HEK293 (cell line): ENCODE data around the gene TM4SF5.
"Not testable (repeated sequence)": the region's sequence is repeated elsewhere in the genome, so short reads cannot be mapped to it uniquely, and the experiment has no call there.

Experiments
- CTCF ChIA-PET: fragments of 350-600 bp; formaldehyde crosslinking; extraction: SDS; loops from one replicate; lab custom pipeline; 2021; ENCODE audit warnings: antibody characterized with exemption; lab: Yijun Ruan, JAX
- POLR2A ChIA-PET: fragments of 300-600 bp; formaldehyde crosslinking; extraction: SDS; loops from one replicate; lab custom pipeline; 2020; ENCODE audit warnings: antibody characterized with exemption, inconsistent platforms; lab: Yijun Ruan, JAX
- H3K27ac ChIP-seq: fragments of 200-500 bp; sonication (Bioruptor generic); 2 replicates; pipeline ENCODE4 v1.5.1; 2014; ENCODE audit warnings: low read depth, low read length, control low read depth, inconsistent platforms; ENCODE audit errors: extremely low read depth
- H3K36me3 ChIP-seq, 2 experiments: fragments of 200-500 bp in 1 of 2; sonication (Bioruptor generic) in 1 of 2; 1 replicate in 1 of 2; 2 replicates in 1 of 2; pipeline ENCODE4 v1.5.1; 2014 to 2017; ENCODE audit warnings: inconsistent platforms in 2 of 2, low read length in 2 of 2; ENCODE audit not compliant: control insufficient read depth in 2 of 2, insufficient read depth in 1 of 2
- H3K4me1 ChIP-seq: fragments of 200-500 bp; sonication (Bioruptor generic); 2 replicates; pipeline ENCODE4 v1.5.1; 2014; ENCODE audit warnings: mild to moderate bottlenecking, low read length, inconsistent platforms; ENCODE audit not compliant: control insufficient read depth, insufficient read depth
- H3K4me3 ChIP-seq: 2 replicates; pipeline ENCODE4 v1.5.1; 2011; ENCODE audit warnings: low read depth, mild to moderate bottlenecking, control low read depth, low read length, moderate library complexity
- H3K9me3 ChIP-seq: fragments of 200-500 bp; sonication (Bioruptor generic); 2 replicates; pipeline ENCODE4 v1.5.1; 2014; ENCODE audit warnings: low read depth, low read length, inconsistent platforms; ENCODE audit not compliant: control insufficient read depth, insufficient read depth
- EGR2 ChIP-seq: fragments of 450-650 bp; formaldehyde crosslinking; IDR thresholded peaks from 2 replicates; pipeline ENCODE4 v1.5.1; 2016; ENCODE audit warnings: low read depth, missing biosample characterization, missing genetic modification characterization
- KLF1 ChIP-seq: fragments of 450-650 bp; formaldehyde crosslinking; IDR thresholded peaks from 2 replicates; pipeline ENCODE4 v1.5.1; 2016; ENCODE audit warnings: missing biosample characterization, missing genetic modification characterization
- KLF16 ChIP-seq: fragments of 450-650 bp; formaldehyde crosslinking; IDR thresholded peaks from 2 replicates; pipeline ENCODE4 v1.5.1; 2017; ENCODE audit warnings: missing biosample characterization, missing genetic modification characterization
- KLF8 ChIP-seq: fragments of 450-650 bp; formaldehyde crosslinking; IDR thresholded peaks from 2 replicates; pipeline ENCODE4 v1.5.1; 2016; ENCODE audit warnings: missing biosample characterization, missing genetic modification characterization
- KLF9 ChIP-seq: fragments of 450-650 bp; formaldehyde crosslinking; IDR thresholded peaks from 2 replicates; pipeline ENCODE4 v1.5.1; 2016; ENCODE audit warnings: missing biosample characterization, missing genetic modification characterization, low read depth
- PRDM1 ChIP-seq: fragments of 450-650 bp; formaldehyde crosslinking; IDR thresholded peaks from 2 replicates; pipeline ENCODE4; 2016; ENCODE audit warnings: missing biosample characterization, missing genetic modification characterization
- SP2 ChIP-seq: fragments of 450-650 bp; formaldehyde crosslinking; IDR thresholded peaks from 2 replicates; pipeline ENCODE4 v1.5.1; 2016; ENCODE audit warnings: missing biosample characterization, missing genetic modification characterization
- SP3 ChIP-seq: fragments of 450-650 bp; formaldehyde crosslinking; IDR thresholded peaks from 2 replicates; pipeline ENCODE4 v1.5.1; 2016; ENCODE audit warnings: missing biosample characterization, missing genetic modification characterization
- ZBTB8A ChIP-seq: fragments of 450-650 bp; formaldehyde crosslinking; IDR thresholded peaks from 2 replicates; pipeline ENCODE4 v1.5.1; 2016; ENCODE audit warnings: missing biosample characterization, missing genetic modification characterization
- ZFHX2 ChIP-seq: fragments of 450-650 bp; formaldehyde crosslinking; conservative IDR thresholded peaks from 2 replicates; pipeline ENCODE4 v1.5.1; 2016; ENCODE audit warnings: missing biosample characterization, missing genetic modification characterization
- ZNF335 ChIP-seq: fragments of 450-650 bp; formaldehyde crosslinking; conservative IDR thresholded peaks from 2 replicates; pipeline ENCODE4 v1.5.1; 2016; ENCODE audit warnings: missing biosample characterization, missing genetic modification characterization
- ZNF362 ChIP-seq: fragments of 450-650 bp; formaldehyde crosslinking; IDR thresholded peaks from 2 replicates; pipeline ENCODE4 v1.5.1; 2016; ENCODE audit warnings: missing biosample characterization, missing genetic modification characterization
- ZNF366 ChIP-seq: fragments of 450-650 bp; formaldehyde crosslinking; conservative IDR thresholded peaks from 2 replicates; pipeline ENCODE4 v1.5.1; 2016; ENCODE audit warnings: missing biosample characterization, missing genetic modification characterization
- ZNF398 ChIP-seq: fragments of 450-650 bp; formaldehyde crosslinking; IDR thresholded peaks from 2 replicates; pipeline ENCODE4 v1.5.1; 2017; ENCODE audit warnings: missing biosample characterization, missing genetic modification characterization
- TF ChIP-seq, protein P1 (sequence below): fragments of 450-650 bp; formaldehyde crosslinking; IDR thresholded peaks from 2 replicates; pipeline ENCODE4 v1.5.1; 2016; ENCODE audit warnings: missing biosample characterization, missing genetic modification characterization
- TF ChIP-seq, protein P2 (sequence below): fragments of 450-650 bp; formaldehyde crosslinking; IDR thresholded peaks from 2 replicates; pipeline ENCODE4 v1.5.1; 2016; ENCODE audit warnings: missing biosample characterization, missing genetic modification characterization

TM4SF5 gene

DNA sequence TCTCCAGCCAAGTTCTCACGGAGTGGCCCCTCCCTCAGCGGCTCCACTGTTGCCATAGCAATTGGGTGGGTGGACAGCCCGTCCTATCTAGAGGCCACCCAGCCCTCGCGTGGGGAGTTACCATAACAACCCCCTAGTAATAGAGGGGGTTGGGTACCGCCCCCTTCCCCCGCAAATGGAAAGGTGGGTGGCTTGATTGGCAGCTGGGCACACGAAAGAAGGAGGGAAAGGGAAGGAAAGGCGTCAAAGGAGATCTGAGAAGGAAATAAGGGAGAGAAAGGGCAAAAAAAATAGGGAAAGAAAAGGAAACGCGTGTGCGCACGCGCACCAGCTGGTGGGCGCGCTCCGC is 61.1 kb downstream of the TM4SF5 start:
- CTCF ChIA-PET, H3K36me3 ChIP-seq, H3K9me3 ChIP-seq: not testable (repeated sequence)
- POLR2A ChIA-PET: interaction anchor here (1.0 to 2.4 kb wide), 2 partner anchors 26 to 43 kb away, joined by 3 to 9 read pairs; partner anchors contain the start of gene PLD2
- Histone ChIP-seq H3K27ac (peak overlapping the region; percentile 81), H3K4me3 (peak overlapping the region; percentile 90), H3K4me1 (peaks cover 11% of the 10 kb centered on the region)
- TF ChIP-seq ZNF335 (tag by site-specific recombination) (peak; percentile 96), ZNF362 (tag by site-specific recombination) (0 out of 2 replicates have a peak, but pooled peaks have one; percentile 45), KLF16 (tag by site-specific recombination) (peak; percentile 91), KLF1 (tag by site-specific recombination) (peak; percentile 57), SP2 (peak; percentile 70), KLF8 (tag by site-specific recombination) (peak; percentile 20; the same call in 1 of the 2 replicates), KLF9 (tag by site-specific recombination) (peak; percentile 94), ZNF366 (tag by site-specific recombination) (peak; percentile 92), ZBTB8A (tag by site-specific recombination) (peak; percentile 92), ZNF398 (tag by site-specific recombination) (peak; percentile 19; the same call in 1 of the 2 replicates), EGR2 (tag by site-specific recombination) (peak; percentile 99), ZFHX2 (tag by site-specific recombination) (peak; percentile 99), SP3 (peak; percentile 71), PRDM1 (tag by site-specific recombination) (peak; percentile 96)
- TF ChIP-seq, protein P1, sequence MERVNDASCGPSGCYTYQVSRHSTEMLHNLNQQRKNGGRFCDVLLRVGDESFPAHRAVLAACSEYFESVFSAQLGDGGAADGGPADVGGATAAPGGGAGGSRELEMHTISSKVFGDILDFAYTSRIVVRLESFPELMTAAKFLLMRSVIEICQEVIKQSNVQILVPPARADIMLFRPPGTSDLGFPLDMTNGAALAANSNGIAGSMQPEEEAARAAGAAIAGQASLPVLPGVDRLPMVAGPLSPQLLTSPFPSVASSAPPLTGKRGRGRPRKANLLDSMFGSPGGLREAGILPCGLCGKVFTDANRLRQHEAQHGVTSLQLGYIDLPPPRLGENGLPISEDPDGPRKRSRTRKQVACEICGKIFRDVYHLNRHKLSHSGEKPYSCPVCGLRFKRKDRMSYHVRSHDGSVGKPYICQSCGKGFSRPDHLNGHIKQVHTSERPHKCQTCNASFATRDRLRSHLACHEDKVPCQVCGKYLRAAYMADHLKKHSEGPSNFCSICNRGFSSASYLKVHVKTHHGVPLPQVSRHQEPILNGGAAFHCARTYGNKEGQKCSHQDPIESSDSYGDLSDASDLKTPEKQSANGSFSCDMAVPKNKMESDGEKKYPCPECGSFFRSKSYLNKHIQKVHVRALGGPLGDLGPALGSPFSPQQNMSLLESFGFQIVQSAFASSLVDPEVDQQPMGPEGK: peak; percentile 54
- TF ChIP-seq, protein P2, sequence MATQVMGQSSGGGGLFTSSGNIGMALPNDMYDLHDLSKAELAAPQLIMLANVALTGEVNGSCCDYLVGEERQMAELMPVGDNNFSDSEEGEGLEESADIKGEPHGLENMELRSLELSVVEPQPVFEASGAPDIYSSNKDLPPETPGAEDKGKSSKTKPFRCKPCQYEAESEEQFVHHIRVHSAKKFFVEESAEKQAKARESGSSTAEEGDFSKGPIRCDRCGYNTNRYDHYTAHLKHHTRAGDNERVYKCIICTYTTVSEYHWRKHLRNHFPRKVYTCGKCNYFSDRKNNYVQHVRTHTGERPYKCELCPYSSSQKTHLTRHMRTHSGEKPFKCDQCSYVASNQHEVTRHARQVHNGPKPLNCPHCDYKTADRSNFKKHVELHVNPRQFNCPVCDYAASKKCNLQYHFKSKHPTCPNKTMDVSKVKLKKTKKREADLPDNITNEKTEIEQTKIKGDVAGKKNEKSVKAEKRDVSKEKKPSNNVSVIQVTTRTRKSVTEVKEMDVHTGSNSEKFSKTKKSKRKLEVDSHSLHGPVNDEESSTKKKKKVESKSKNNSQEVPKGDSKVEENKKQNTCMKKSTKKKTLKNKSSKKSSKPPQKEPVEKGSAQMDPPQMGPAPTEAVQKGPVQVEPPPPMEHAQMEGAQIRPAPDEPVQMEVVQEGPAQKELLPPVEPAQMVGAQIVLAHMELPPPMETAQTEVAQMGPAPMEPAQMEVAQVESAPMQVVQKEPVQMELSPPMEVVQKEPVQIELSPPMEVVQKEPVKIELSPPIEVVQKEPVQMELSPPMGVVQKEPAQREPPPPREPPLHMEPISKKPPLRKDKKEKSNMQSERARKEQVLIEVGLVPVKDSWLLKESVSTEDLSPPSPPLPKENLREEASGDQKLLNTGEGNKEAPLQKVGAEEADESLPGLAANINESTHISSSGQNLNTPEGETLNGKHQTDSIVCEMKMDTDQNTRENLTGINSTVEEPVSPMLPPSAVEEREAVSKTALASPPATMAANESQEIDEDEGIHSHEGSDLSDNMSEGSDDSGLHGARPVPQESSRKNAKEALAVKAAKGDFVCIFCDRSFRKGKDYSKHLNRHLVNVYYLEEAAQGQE (tag by site-specific recombination): peak; percentile 30; the same call in 1 of the 2 replicates
